CD4-positive, alpha-beta T cell treated with Interleukin-21 for 1 hour (primary cell): ENCODE measurements around the gene UBA1.

Experiments used
- DNase-seq: peaks from one replicate; pipeline ENCODE4 v3.0.0-alpha.2; 2020

Gene UBA1

GRCh38 chrX:47215291-47215900 is 21.8 kb downstream of the UBA1 start:
- no peak for DNase-seq

- no peak for DNase-seq
Observed at GRCh38 chrX:47216393-47216925, 22.8 kb downstream of the UBA1 start.

DNA sequence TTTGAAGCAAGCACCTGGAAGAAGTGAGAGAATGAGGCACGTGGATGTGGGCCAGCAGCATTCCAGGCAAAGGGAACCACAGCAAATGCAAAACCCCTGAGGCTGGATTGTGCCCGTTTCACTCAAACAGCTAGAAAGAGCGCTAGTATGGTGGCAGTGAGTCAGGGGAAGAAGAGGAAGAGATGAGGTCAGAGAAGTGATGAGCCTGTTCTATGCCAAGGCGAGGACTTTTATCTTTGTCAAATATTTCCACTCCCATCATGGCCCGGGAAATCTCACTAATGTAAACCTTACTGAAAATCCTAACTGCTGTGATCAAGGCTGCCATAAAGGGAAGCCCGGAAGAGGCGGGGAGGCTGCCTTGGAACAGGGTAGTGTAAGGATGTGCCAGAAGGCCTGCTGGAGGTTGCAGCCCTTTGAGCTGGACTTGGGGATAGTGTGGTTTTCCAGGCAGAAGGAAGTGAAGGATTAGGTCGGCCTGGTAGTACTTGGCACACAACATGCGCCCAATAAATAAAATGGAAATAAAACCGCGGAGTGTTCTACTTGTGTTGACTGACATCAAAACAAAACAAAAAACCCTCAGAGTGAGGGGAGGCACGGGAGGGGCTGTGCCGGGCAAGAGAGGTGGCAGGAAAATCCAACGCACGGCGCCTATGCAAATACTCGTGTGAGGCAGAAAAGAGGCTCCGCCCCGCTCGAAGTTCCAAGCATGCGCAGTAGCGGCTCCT is 23.7 kb downstream of the UBA1 start:
- DNase-seq: peak; percentile 37

GRCh38 chrX:47217852-47218279 is 24.2 kb downstream of the UBA1 start:
- peak; percentile 98 for DNase-seq

DNA sequence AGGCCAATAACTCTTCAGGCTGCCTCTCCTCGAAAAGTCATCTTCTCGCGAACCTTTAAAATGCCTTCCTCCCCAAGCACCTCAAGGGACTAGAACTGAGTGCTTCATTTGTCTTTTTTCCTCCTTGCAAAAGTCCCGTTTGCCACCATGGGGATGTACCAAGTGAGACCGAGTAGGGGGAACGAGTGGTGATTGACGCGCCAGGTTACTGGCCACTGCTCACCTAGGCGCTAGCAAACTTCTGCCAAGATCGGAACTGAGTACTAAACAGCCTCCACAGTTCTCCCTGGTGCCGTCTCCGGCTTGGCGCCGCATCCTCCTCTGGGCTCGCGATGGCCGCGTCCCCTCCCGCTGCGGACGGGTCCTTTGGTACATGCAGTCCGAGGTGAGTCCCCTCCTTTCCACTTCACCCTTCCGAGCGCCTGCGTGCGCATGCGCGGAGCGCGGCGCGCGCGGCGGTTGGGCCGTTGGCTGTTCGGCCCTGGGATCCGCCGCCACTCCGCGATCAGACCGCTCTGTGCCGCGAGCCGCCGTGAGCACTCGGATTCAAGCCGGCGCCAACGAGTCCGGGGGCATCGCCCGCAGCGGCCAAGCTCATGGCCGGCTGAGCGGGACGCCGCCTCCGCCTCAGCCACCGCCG is 24.8 kb downstream of the UBA1 start, which contains the start of gene CDK16:
Gene CDK16 (plus strand): TSS at position 402 of the 640 bp plus-strand sequence. CDS start 4,877 bp downstream, outside the sequence.
- DNase-seq: peak; percentile 83

- peak; percentile 68 for DNase-seq
Observed at GRCh38 chrX:47218920-47219815, 25.5 kb downstream of the UBA1 start.

- no peak for DNase-seq
Observed at GRCh38 chrX:47221756-47222155, 28.1 kb downstream of the UBA1 start.

- no peak for DNase-seq
Observed at GRCh38 chrX:47222751-47223350, 29.2 kb downstream of the UBA1 start.

- no peak for DNase-seq
Observed at GRCh38 chrX:47223476-47224250, 30.0 kb downstream of the UBA1 start.

DNA sequence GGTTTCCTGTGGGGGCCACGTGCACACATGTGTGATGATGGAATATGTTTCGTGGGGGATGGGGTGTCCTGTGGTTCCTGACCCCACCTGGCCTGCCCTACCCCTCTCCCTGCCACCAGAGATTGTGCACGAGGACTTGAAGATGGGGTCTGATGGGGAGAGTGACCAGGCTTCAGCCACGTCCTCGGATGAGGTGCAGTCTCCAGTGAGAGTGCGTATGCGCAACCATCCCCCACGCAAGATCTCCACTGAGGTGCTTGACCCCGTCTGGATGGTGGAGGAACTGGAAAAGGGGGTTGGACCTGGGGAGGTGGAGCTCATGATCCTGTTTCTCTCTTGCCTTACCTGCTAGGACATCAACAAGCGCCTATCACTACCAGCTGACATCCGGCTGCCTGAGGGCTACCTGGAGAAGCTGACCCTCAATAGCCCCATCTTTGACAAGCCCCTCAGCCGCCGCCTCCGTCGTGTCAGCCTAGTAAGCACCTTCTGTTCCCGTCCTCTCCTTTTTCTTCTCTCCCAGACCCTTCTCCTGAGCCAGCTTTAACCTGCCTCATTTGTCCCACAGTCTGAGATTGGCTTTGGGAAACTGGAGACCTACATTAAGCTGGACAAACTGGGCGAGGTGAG is 30.8 kb downstream of the UBA1 start:
- DNase-seq: no peak

DNA sequence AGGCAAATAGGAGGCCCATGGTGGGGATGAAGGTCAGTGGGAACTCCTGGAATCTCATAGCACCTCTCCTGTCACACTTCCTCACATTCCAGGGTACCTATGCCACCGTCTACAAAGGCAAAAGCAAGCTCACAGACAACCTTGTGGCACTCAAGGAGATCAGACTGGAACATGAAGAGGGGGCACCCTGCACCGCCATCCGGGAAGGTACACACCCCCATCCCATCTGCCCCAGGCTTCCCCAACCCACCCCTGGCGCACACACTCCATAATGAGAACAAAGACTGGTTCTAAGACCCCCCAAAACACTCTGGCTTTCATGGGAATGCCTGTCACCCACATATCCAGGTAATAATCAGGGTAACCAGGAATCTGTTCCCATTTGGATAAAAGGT is 31.3 kb downstream of the UBA1 start:
- no peak for DNase-seq

- no peak for DNase-seq
Observed at GRCh38 chrX:47226071-47226470, 32.4 kb downstream of the UBA1 start.

GRCh38 chrX:47226531-47227333 is 33.1 kb downstream of the UBA1 start:
- DNase-seq: no peak

GRCh38 chrX:47227334-47227583 is 33.6 kb downstream of the UBA1 start:
- DNase-seq: no peak

GRCh38 chrX:47228550-47229270 is 35.1 kb downstream of the UBA1 start:
- no peak for DNase-seq

DNA sequence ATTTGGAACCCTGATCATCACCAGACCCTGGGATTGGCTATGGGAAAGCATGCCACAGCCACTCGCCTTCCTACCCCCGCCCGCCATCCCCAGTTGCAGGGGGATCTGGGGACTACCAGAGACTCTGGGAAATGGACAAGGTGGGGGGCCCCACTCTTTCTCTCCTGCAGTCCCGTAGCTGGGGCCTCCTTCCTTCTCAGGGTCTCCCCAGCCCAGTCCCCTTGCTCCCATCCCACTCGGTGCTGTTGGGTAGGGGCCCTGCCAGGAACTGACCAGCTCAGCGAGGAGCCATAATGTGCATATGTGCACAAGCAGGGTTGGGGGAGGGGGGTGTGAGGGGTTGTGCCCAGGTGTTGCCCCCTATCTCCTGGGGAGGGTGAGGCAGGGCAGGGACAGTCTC is 35.8 kb downstream of the UBA1 start:
- DNase-seq: no peak

DNA sequence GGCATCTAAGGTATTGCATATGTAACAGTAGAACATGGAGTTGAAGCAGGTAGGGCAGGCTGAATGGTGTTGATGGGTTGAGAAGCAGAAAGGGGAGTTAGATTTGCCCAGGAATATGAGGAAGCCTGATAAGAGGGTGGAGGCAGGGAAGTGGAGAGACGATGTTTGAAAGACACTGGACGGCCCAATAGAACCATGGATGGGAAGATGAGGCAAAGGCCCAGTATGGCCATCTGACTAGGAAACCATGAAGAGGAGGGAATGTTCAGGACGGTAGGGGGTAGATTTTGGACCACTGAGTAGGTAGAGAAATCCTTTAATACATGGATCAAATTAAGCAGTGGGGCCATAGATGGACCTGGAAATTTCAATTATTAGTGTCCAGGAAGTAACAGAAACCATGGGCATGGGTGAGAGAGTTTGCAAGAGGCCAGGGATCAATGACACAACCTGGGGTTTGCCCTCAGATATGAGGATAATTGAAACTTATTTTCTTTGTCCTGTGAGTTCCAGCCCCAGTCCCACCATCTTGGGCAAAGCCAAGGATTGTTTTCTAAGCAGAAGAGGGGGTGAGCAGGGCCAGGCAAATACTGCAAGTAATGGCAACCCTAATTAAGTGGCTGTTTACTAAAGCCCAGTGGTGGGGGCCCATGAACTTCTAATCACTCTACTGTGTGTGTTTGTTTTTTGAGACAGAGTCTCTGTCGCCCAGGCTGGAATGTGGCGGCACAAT is 36.7 kb downstream of the UBA1 start:
- no peak for DNase-seq

DNA sequence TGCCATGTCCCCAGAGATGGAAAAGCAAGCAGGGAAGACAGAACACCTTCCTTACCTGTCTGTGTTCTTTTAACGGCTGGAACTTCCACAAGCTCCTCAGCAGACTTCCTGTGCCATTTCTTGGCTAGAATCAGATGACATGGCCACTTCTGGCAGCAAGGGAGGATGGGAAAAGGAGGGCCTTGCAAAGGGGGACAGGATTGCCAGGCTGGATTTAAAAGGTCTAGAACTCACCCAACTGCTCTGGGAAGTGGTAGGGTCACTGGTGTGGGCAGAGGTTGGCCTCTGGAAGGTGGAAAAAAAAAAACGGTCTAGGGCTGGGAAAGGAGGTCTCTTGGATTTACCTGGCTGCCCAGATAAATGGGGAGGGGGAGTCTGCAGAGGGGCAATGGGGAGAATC is 37.5 kb downstream of the UBA1 start:
- DNase-seq: no peak

GRCh38 chrX:47232197-47232802 is 38.7 kb downstream of the UBA1 start:
- DNase-seq: no peak
